GM23248 (cell line): ENCODE results near the gene DNASE2B. TPM values are rescaled to one million over a fixed set of nuclear protein-coding genes. Genes with fewer than 3 reads are reported as not detected.

Source experiments
- DNase-seq: peaks from one replicate; pipeline ENCODE4 v3.0.0-alpha.2; 2015
- H2AFZ ChIP-seq: fragments of 200-600 bp; sonication (generic); 2 replicates; pipeline ENCODE4 v1.6.1; 2016; ENCODE audit warnings: antibody characterized with exemption
- H3F3A ChIP-seq: fragments of 200-600 bp; sonication (generic); 2 replicates; pipeline ENCODE4 v1.6.1; 2016; ENCODE audit warnings: mild to moderate bottlenecking, antibody characterized with exemption, mixed run types; ENCODE audit not compliant: insufficient read depth
- H3K27ac ChIP-seq: fragments of 200-600 bp; sonication (generic); 2 replicates; pipeline ENCODE4 v1.5.1; 2016; ENCODE audit warnings: mild to moderate bottlenecking
- H3K27me3 ChIP-seq: fragments of 200-600 bp; sonication (generic); replicated peaks from 2 replicates; pipeline ENCODE4 v1.6.1; 2016; ENCODE audit warnings: mild to moderate bottlenecking; ENCODE audit not compliant: insufficient read depth
- H3K36me3 ChIP-seq: fragments of 200-600 bp; sonication (generic); 2 replicates; pipeline ENCODE4 v1.6.1; 2016; ENCODE audit warnings: low read depth, mild to moderate bottlenecking
- H3K4me1 ChIP-seq: fragments of 200-600 bp; sonication (generic); 2 replicates; pipeline ENCODE4 v1.6.1; 2016; ENCODE audit warnings: mild to moderate bottlenecking; ENCODE audit not compliant: insufficient read depth
- H3K4me2 ChIP-seq: fragments of 200-600 bp; sonication (generic); one replicate; pipeline ENCODE4 v1.6.1; 2016; ENCODE audit warnings: mild to moderate bottlenecking; ENCODE audit not compliant: unreplicated experiment
- H3K4me3 ChIP-seq: fragments of 200-600 bp; sonication (generic); 2 replicates; pipeline ENCODE4 v1.5.1; 2016; ENCODE audit warnings: mild to moderate bottlenecking
- H3K79me2 ChIP-seq: fragments of 200-600 bp; sonication (generic); 2 replicates; pipeline ENCODE4 v1.6.1; 2016; ENCODE audit warnings: mild to moderate bottlenecking; ENCODE audit not compliant: insufficient read depth
- H3K9ac ChIP-seq: fragments of 200-600 bp; sonication (generic); 2 replicates; pipeline ENCODE4 v1.6.1; 2016; ENCODE audit warnings: mild to moderate bottlenecking
- H3K9me2 ChIP-seq: fragments of 200-600 bp; sonication (generic); 2 replicates; pipeline ENCODE4 v1.6.1; 2016; ENCODE audit warnings: mixed run types, mild to moderate bottlenecking, moderate library complexity; ENCODE audit not compliant: insufficient read depth
- H3K9me3 ChIP-seq: fragments of 200-600 bp; sonication (generic); one replicate; pipeline ENCODE4 v1.6.1; 2017; ENCODE audit warnings: low read depth
- H4K20me1 ChIP-seq: fragments of 200-600 bp; sonication (generic); 2 replicates; pipeline ENCODE4 v1.6.0; 2016; ENCODE audit not compliant: insufficient read depth
- EZH2 ChIP-seq: fragments of 200-600 bp; sonication (generic); IDR thresholded peaks from 2 replicates; pipeline ENCODE4 v1.6.1; 2018; ENCODE audit warnings: antibody characterized with exemption, mild to moderate bottlenecking; ENCODE audit not compliant: insufficient read depth, poor library complexity, severe bottlenecking
- EZH2phosphoT487 ChIP-seq: fragments of 200-600 bp; sonication (generic); IDR thresholded peaks from 2 replicates; pipeline ENCODE4 v1.6.1; 2018; ENCODE audit warnings: antibody characterized with exemption, moderate library complexity, mild to moderate bottlenecking, low read depth; ENCODE audit not compliant: insufficient read depth
- WGBS, 2 experiments: methylation state at CpG; one replicate each; pipeline ENCODE4 v1.1.6; 2015 to 2017; ENCODE audit warnings: low lambda C conversion rate in 2 of 2, low coverage in 1 of 2; ENCODE audit errors: missing lambda C conversion rate in 2 of 2; 5-methylcytosine and 5-hydroxymethylcytosine counted together
- in situ Hi-C: fragments of 300-500 bp; cut with MboI; formaldehyde crosslinking; loops from 2 replicates; pipeline ENCODE4 v1.15.0; 2020
- polyA plus RNA-seq: library from polyadenylated mRNA; unstranded; fragments of >200 nt; fragmentation: Nextera tagmentation; extraction: Ambion mirVana; gene quantifications from 2 replicates; pipeline ENCODE4 v1.2.1, GENCODE V29; 2016
- total RNA-seq: library from RNA; depleted of rRNA; stranded (reverse); fragments of >200 nt; shearing (Covaris generic); gene quantifications from 2 replicates; pipeline ENCODE4 v1.2.3, GENCODE V29; 2014

The DNASE2B gene
- total and polyA plus RNA-seq, 2 experiments from 2014 or later = not detected

DNA sequence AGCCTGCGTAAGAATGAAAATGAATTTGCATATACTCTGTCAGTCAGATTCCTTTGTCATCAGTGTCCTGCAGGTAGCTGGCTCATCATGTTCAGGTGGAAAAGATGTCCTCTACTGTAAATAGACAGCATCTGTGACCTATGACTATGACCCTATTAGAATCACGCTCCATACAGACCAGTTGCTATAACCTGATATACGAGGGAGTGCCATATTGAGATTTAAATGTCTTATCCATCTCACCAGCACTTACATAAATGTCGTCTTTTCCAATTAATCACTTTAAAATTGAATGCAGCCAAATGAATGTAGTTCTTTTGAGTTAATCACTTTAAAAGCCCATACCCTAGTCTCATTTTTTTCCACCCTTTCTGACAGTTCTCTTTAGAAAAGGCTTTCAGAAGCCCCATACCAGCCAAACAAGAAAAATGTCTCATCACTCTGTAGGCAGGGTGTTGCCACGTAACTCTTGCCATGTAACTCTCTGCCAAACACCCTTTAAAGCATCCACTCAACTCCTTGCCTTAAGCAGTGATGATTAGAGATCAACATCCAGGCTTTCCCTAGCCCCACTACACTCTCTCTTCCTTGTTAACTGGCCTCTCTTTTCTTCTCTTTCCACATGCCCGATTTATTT, 26.3 kb downstream of the DNASE2B start:
- DNase-seq = no peak
- H3K27ac ChIP-seq = no peak overlapping the region
- H2AFZ ChIP-seq = no peak overlapping the region
- H3F3A ChIP-seq = no peaks in the 10 kb centered on the region
- H3K4me1 ChIP-seq = no peaks in the 10 kb centered on the region
- H3K79me2 ChIP-seq = no peaks in the 10 kb centered on the region
- no peaks in the 10 kb centered on the region for H3K36me3 ChIP-seq
- no peak for TF ChIP-seq EZH2phosphoT487
- TF ChIP-seq EZH2 = no peak
- in situ Hi-C loops = no loop called here
- no peak overlapping the region for H3K4me2 ChIP-seq
- no peaks in the 10 kb centered on the region for H3K9me3 ChIP-seq
- H4K20me1 ChIP-seq = no peaks in the 10 kb centered on the region
- no peak overlapping the region for H3K9ac ChIP-seq
- no peaks in the 10 kb centered on the region for H3K27me3 ChIP-seq
- no peaks in the 10 kb centered on the region for H3K9me2 ChIP-seq
- H3K4me3 ChIP-seq = no peak overlapping the region
- 71 to 76% methylated on average over 6 of the region's 6 CpGs for WGBS, 2 experiments

DNA sequence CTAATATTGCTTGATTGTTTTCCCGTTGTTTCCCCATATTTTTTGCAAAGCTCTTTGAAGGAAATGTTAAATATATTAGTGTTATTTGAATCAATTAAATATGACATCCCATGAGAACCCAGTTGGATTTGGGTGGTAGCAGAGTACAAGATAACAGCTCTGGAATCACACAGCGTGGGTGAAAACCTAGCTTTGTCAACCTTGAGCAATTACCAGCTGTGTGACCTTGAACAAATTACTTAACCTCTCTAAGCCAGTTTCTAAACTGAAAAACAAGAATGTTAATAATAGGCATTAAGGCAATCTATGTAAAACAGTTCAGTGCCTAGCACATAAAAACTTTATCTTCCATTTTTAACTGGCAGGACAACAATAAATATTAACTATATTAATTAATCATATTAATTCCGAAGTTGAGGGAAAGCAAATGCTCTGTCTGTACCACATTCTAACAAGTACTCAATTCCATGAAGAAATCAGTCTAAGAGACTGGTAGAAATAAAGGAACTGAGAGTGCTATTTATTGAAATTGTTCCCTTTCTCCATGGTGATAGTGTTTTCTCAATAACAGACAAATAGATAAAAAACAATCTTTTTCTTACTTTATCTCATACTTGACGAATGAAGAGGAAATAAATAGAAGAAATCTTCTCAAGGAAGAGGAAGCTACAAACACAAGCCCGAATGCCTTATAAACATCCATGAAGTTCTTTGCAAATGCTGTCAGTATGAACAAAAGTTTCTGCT, 27.0 kb downstream of the DNASE2B start:
- H3K9ac ChIP-seq = no peak overlapping the region
- no peak for DNase-seq
- no peaks in the 10 kb centered on the region for H3K4me1 ChIP-seq
- no peaks in the 10 kb centered on the region for H3K9me2 ChIP-seq
- in situ Hi-C loops = no loop called here
- H2AFZ ChIP-seq = no peak overlapping the region
- no peaks in the 10 kb centered on the region for H3F3A ChIP-seq
- 51 to 52% methylated on average over 5 of the region's 5 CpGs for WGBS, 2 experiments
- H3K27me3 ChIP-seq = no peaks in the 10 kb centered on the region
- H3K4me2 ChIP-seq = no peak overlapping the region
- no peaks in the 10 kb centered on the region for H3K79me2 ChIP-seq
- H4K20me1 ChIP-seq = no peaks in the 10 kb centered on the region
- no peak overlapping the region for H3K4me3 ChIP-seq
- H3K27ac ChIP-seq = no peak overlapping the region
- no peaks in the 10 kb centered on the region for H3K9me3 ChIP-seq
- H3K36me3 ChIP-seq = no peaks in the 10 kb centered on the region
- TF ChIP-seq EZH2 (no peak), EZH2phosphoT487 (no peak)

DNA sequence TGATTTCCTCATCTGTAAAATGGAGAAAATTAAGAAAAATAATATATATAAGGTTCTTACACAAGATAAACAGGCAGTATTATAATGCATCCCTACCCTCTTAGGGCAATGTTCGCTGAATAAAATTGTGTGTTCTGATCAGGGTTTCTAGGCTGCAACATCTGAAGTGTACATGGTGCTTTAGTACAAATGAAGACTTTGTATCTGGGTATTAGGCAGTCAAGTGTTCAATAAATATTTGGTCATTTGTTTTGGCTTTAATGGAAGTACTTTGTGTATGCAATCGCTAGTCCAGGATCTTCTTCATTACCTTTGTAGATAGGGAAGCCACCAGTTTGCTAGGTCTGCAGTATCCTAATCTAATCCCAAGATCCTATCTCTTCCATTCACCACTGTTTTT, 28.1 kb downstream of the DNASE2B start:
- Histone ChIP-seq H3K36me3 (no peaks in the 10 kb centered on the region), H4K20me1 (no peaks in the 10 kb centered on the region), H3K9me3 (no peaks in the 10 kb centered on the region), H3F3A (no peaks in the 10 kb centered on the region), H3K4me3 (no peak overlapping the region), H3K27me3 (no peaks in the 10 kb centered on the region), H3K79me2 (no peaks in the 10 kb centered on the region), H3K9me2 (no peaks in the 10 kb centered on the region), H3K4me1 (no peaks in the 10 kb centered on the region), H3K4me2 (no peak overlapping the region), H3K27ac (no peak overlapping the region), H3K9ac (no peak overlapping the region), H2AFZ (no peak overlapping the region)
- in situ Hi-C loops = no loop called here
- DNase-seq = no peak
- TF ChIP-seq EZH2 = no peak
- no peak for TF ChIP-seq EZH2phosphoT487
- 92 to 97% methylated on average over 2 of the region's 2 CpGs for WGBS, 2 experiments

DNA sequence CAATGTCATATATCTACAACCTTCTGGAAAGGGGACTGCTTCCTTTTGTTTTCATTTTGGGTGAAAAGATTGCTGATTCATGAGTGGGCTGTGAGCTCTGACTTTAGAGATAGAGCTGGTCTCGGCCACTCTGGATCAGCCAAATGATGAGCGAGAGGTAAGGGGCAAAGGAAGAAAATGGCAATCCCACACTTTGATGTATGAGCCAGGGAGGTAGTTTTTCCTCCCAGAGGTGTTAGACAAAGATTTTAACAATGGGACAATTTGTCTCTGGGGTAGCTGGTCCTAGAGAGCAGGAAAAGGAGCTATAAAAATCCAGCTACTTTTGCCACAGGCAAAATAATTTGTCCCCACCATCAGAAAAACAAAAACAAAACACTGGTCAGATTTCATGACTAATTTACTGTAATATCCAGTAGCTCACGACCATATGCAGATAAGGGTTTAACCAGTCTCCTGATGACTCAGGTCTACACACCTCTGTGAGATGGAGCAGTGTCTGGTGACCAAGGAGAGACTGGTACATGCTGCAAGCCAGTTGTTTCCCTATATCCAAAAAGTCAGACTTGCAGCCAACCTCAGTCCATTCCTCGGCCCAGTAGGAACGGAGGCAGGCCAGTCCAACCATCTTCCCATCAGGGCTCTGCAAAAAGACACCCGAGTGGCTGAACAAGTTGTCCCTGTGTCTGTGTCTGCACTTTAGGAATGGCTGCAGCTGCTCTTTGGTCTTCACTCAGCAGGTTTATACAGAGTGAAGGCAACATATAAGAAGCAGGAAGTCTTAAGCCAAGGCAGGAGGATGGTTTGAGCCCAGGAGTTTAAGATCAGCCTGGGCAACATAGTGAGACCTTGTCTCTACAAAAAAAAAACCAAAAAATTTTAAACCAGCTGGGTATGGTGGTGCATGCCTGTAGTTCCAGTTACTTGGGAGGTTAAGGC, 29.2 kb downstream of the DNASE2B start:
- Histone ChIP-seq H3K36me3 (no peaks in the 10 kb centered on the region), H3K79me2 (no peaks in the 10 kb centered on the region), H3K9me2 (no peaks in the 10 kb centered on the region), H3K4me3 (no peak overlapping the region), H2AFZ (no peak overlapping the region), H3K9ac (no peak overlapping the region), H3K4me1 (no peaks in the 10 kb centered on the region), H3F3A (no peaks in the 10 kb centered on the region), H3K9me3 (no peaks in the 10 kb centered on the region), H3K27me3 (no peaks in the 10 kb centered on the region), H3K4me2 (no peak overlapping the region), H3K27ac (no peak overlapping the region), H4K20me1 (no peaks in the 10 kb centered on the region)
- in situ Hi-C loops = no loop called here
- TF ChIP-seq EZH2 = no peak
- TF ChIP-seq EZH2phosphoT487 = no peak
- WGBS, 2 experiments = 75 to 76% methylated on average over 6 of the region's 6 CpGs
- DNase-seq = peak; percentile 37
